ENCODE data around the gene KRTAP5-3.

KRTAP5-3 gene

GRCh38 chr11:1568441-1568911, 39.8 kb downstream of the KRTAP5-3 start:
- Mint-ChIP-seq H3K27me3 (peaks cover 11% of the 10 kb centered on the region), H3K4me1 (peaks cover 29% of the 10 kb centered on the region), H3K27ac (no peak overlapping the region), H3K9me3 (no peaks in the 10 kb centered on the region), H3K4me3 (no peak overlapping the region)
- DNase-seq: no peak
- no peak for ATAC-seq

- no peak for ATAC-seq
- Mint-ChIP-seq H3K4me3 (no peak overlapping the region), H3K4me1 (peaks cover 22% of the 10 kb centered on the region), H3K9me3 (no peaks in the 10 kb centered on the region), H3K27me3 (peaks cover 6% of the 10 kb centered on the region), H3K27ac (no peak overlapping the region)
- no peak for DNase-seq
Observed at GRCh38 chr11:1567721-1568100, 40.6 kb downstream of the KRTAP5-3 start.

- Mint-ChIP-seq H3K4me3 (no peak overlapping the region), H3K27ac (no peak overlapping the region), H3K9me3 (no peaks in the 10 kb centered on the region), H3K4me1 (peaks cover 22% of the 10 kb centered on the region), H3K27me3 (peaks cover 6% of the 10 kb centered on the region)
- ATAC-seq (no peak), DNase-seq (no peak)
Observed at GRCh38 chr11:1567052-1567720, 41.1 kb downstream of the KRTAP5-3 start.

- Mint-ChIP-seq H3K9me3 (no peaks in the 10 kb centered on the region), H3K27me3 (peaks cover 6% of the 10 kb centered on the region), H3K27ac (peak overlapping the region in 1 of 2 donors; percentile 44), H3K4me1 (peaks cover 22% of the 10 kb centered on the region), H3K4me3 (no peak overlapping the region)
- no peak for DNase-seq
- ATAC-seq: no peak
Observed at GRCh38 chr11:1566381-1567051, 41.7 kb downstream of the KRTAP5-3 start.

- H3K4me1 Mint-ChIP-seq: peaks cover 20% of the 10 kb centered on the region
- no peak overlapping the region for H3K27ac Mint-ChIP-seq
- DNase-seq (no peak), ATAC-seq (no peak)
- no peak overlapping the region for H3K4me3 Mint-ChIP-seq
- peaks cover 6% of the 10 kb centered on the region for H3K27me3 Mint-ChIP-seq
- no peaks in the 10 kb centered on the region for H3K9me3 Mint-ChIP-seq
Observed at GRCh38 chr11:1565904-1566247, 42.4 kb downstream of the KRTAP5-3 start.

GRCh38 chr11:1565173-1565903, 42.9 kb downstream of the KRTAP5-3 start:
- no peaks in the 10 kb centered on the region for H3K9me3 Mint-ChIP-seq
- H3K4me1 Mint-ChIP-seq: peaks cover 15% of the 10 kb centered on the region
- no peak for DNase-seq
- H3K27ac Mint-ChIP-seq: no peak overlapping the region
- ATAC-seq: no peak
- H3K27me3 Mint-ChIP-seq: peaks cover 6% of the 10 kb centered on the region
- no peak overlapping the region for H3K4me3 Mint-ChIP-seq

GRCh38 chr11:1564535-1565172, 43.6 kb downstream of the KRTAP5-3 start:
- no peaks in the 10 kb centered on the region for H3K9me3 Mint-ChIP-seq
- DNase-seq (no peak), ATAC-seq (no peak)
- peaks cover 12% of the 10 kb centered on the region for H3K4me1 Mint-ChIP-seq
- H3K27ac Mint-ChIP-seq: no peak overlapping the region
- H3K27me3 Mint-ChIP-seq: peaks cover 6% of the 10 kb centered on the region
- H3K4me3 Mint-ChIP-seq: no peak overlapping the region

GRCh38 chr11:1563697-1564534, 44.3 kb downstream of the KRTAP5-3 start:
- Mint-ChIP-seq H3K9me3 (no peaks in the 10 kb centered on the region), H3K4me3 (no peak overlapping the region), H3K27me3 (no peaks in the 10 kb centered on the region), H3K4me1 (peaks cover 6% of the 10 kb centered on the region), H3K27ac (no peak overlapping the region)
- no peak for DNase-seq
- ATAC-seq: no peak

GRCh38 chr11:1563149-1563638, 45.1 kb downstream of the KRTAP5-3 start:
- H3K4me3 Mint-ChIP-seq: no peak overlapping the region
- no peak overlapping the region for H3K27ac Mint-ChIP-seq
- no peaks in the 10 kb centered on the region for H3K27me3 Mint-ChIP-seq
- no peaks in the 10 kb centered on the region for H3K9me3 Mint-ChIP-seq
- DNase-seq: no peak
- H3K4me1 Mint-ChIP-seq: no peaks in the 10 kb centered on the region
- ATAC-seq: no peak

- H3K27me3 Mint-ChIP-seq: no peaks in the 10 kb centered on the region
- H3K4me1 Mint-ChIP-seq: no peaks in the 10 kb centered on the region
- no peak for DNase-seq
- ATAC-seq: no peak
- no peak overlapping the region for H3K27ac Mint-ChIP-seq
- no peaks in the 10 kb centered on the region for H3K9me3 Mint-ChIP-seq
- H3K4me3 Mint-ChIP-seq: no peak overlapping the region
Observed at GRCh38 chr11:1562469-1563148, 45.7 kb downstream of the KRTAP5-3 start.

GRCh38 chr11:1561955-1562354, 46.3 kb downstream of the KRTAP5-3 start:
- Mint-ChIP-seq H3K9me3 (no peaks in the 10 kb centered on the region), H3K4me3 (no peak overlapping the region), H3K27me3 (no peaks in the 10 kb centered on the region), H3K27ac (no peak overlapping the region), H3K4me1 (no peaks in the 10 kb centered on the region)
- ATAC-seq (no peak), DNase-seq (no peak)

GRCh38 chr11:1561266-1561665, 47.0 kb downstream of the KRTAP5-3 start:
- ATAC-seq (no peak), DNase-seq (no peak)
- Mint-ChIP-seq H3K27ac (no peak overlapping the region), H3K4me3 (no peak overlapping the region), H3K9me3 (no peaks in the 10 kb centered on the region), H3K27me3 (no peaks in the 10 kb centered on the region), H3K4me1 (no peaks in the 10 kb centered on the region)

GRCh38 chr11:1560649-1561251, 47.5 kb downstream of the KRTAP5-3 start:
- no peak for ATAC-seq
- H3K27ac Mint-ChIP-seq: no peak overlapping the region
- H3K9me3 Mint-ChIP-seq: no peaks in the 10 kb centered on the region
- no peak for DNase-seq
- H3K27me3 Mint-ChIP-seq: no peaks in the 10 kb centered on the region
- H3K4me1 Mint-ChIP-seq: no peaks in the 10 kb centered on the region
- no peak overlapping the region for H3K4me3 Mint-ChIP-seq

- Mint-ChIP-seq H3K27me3 (no peaks in the 10 kb centered on the region), H3K27ac (peak overlapping the region in 1 of 2 donors; percentile 27), H3K4me3 (no peak overlapping the region), H3K4me1 (no peaks in the 10 kb centered on the region), H3K9me3 (no peaks in the 10 kb centered on the region)
- ATAC-seq: no peak
- DNase-seq: no peak
Observed at GRCh38 chr11:1560002-1560648, 48.1 kb downstream of the KRTAP5-3 start.

All from stimulated activated naive CD8-positive, alpha-beta T cell treated with anti-CD3 and anti-CD28 coated beads, Interleukin-15, amount 100 ng/mL, for 72 hours (primary cell).